Activated gamma-delta T cell (primary cell): ENCODE measurements around the gene ZNF425.
"Not testable (repeated sequence)": the region's sequence is repeated elsewhere in the genome, so short reads cannot be mapped to it uniquely, and the experiment has no call there.

ENCODE experiments used
- DNase-seq: peaks from one replicate; lab custom pipeline; 2025; lab: John Stamatoyannopoulos, UW

ZNF425 gene

GRCh38 chr7:149071641-149072437 is 54.3 kb downstream of the ZNF425 start:
- peak; percentile 20 for DNase-seq

- DNase-seq, result no peak
Observed at GRCh38 chr7:149071182-149071635, 54.9 kb downstream of the ZNF425 start.

DNA sequence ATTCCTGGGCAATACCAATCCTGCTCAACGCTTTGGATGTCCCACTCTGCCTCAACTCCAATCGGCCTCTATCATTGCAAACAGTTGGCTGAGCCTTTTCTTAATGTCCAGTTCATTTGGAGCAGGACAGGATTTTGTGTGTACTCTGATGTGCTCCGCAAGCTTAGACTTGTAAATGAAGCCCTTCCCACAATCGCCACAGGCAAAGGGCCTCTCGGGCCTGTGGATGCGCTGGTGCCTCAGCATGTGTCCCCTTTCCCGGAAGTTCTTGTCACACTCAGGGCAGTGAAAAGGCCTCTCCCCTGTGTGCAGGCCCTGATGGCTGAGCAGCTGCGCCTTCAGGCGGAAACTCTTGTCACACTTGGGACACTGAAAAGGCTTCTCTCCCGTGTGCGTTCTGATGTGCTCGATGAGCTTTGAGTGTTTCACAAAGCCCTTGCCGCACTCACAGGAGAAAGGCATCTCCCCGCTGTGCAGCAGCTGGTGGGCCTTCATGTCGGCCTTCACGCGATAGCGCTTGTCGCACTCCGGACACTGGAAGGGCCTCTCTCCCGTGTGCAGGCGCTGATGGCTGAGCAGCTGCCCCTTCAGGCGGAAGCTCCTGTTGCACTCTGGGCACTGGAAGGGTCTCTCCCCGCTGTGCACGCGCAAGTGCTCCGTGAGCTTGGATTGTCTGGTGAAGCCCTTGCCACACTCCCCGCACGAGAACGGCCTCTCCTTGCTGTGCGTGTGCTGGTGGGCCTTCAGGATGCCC is 55.6 kb downstream of the ZNF425 start:
- no peak for DNase-seq

- DNase-seq, result no peak
Observed at GRCh38 chr7:149067869-149068268, 58.3 kb downstream of the ZNF425 start.

DNA sequence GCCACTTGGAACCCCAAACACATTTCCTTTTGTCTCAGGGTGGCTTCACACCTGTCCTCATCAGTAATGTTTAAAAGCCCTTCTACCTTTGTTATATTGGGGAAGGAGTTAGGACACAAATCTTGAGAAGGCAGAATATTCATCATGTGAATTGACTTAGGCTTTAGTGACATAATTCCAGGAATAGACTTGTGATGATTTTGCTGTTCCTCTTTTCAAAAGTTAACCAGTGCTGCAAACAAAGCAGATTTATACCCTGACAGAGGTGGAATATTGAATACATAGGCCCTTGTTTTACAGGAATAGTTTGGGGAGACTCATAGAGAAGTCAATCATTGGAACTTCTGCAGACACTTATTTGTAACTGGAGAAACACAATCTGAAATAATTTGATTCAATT is 62.6 kb downstream of the ZNF425 start:
- DNase-seq, result no peak

GRCh38 chr7:149062217-149062899 is 63.8 kb downstream of the ZNF425 start:
- DNase-seq, result not testable (repeated sequence)

- no peak for DNase-seq
Observed at GRCh38 chr7:149060156-149060555, 66.0 kb downstream of the ZNF425 start.

- no peak for DNase-seq
Observed at GRCh38 chr7:149053885-149054284, 72.2 kb downstream of the ZNF425 start.

- no peak for DNase-seq
Observed at GRCh38 chr7:149053384-149053783, 72.7 kb downstream of the ZNF425 start.
